Measurements from ENCODE around the gene C15orf39. TPM values are rescaled to one million over a fixed set of nuclear protein-coding genes. Genes with fewer than 3 reads are reported as not detected.

Gene C15orf39
- total RNA-seq, 1 donor from 2014 or later, result 62.2 TPM

- Mint-ChIP-seq H3K4me3 (no peak overlapping the region), H3K27me3 (ENCODE audit: low read depth) (no peaks in the 10 kb centered on the region), H3K27ac (no peak overlapping the region), H3K9me3 (peaks cover 4% of the 10 kb centered on the region), H3K4me1 (peaks cover 34% of the 10 kb centered on the region), H3K36me3 (peaks cover 4% of the 10 kb centered on the region)
- no peak for TF ChIP-seq CTCF (IDR thresholded peaks at IDR 0.05; ENCODE audit: unreplicated experiment)
- DNase-seq (ENCODE audit: low spot score in 2 of 2, unreplicated experiment in 2 of 2), result no peak
Measured at GRCh38 chr15:75191235-75191634, 10.4 kb upstream of the C15orf39 start.

GRCh38 chr15:75192307-75192706, 9.4 kb upstream of the C15orf39 start:
- H3K36me3 Mint-ChIP-seq, result peaks cover 4% of the 10 kb centered on the region
- peaks cover 4% of the 10 kb centered on the region for H3K9me3 Mint-ChIP-seq
- no peaks in the 10 kb centered on the region for H3K27me3 Mint-ChIP-seq (ENCODE audit: low read depth)
- H3K4me1 Mint-ChIP-seq, result peaks cover 38% of the 10 kb centered on the region
- H3K4me3 Mint-ChIP-seq, result no peak overlapping the region
- peak overlapping the region; percentile 53 for H3K27ac Mint-ChIP-seq
- no peak for DNase-seq (ENCODE audit: low spot score in 2 of 2, unreplicated experiment in 2 of 2)
- no peak for TF ChIP-seq CTCF (IDR thresholded peaks at IDR 0.05; ENCODE audit: unreplicated experiment)

DNA sequence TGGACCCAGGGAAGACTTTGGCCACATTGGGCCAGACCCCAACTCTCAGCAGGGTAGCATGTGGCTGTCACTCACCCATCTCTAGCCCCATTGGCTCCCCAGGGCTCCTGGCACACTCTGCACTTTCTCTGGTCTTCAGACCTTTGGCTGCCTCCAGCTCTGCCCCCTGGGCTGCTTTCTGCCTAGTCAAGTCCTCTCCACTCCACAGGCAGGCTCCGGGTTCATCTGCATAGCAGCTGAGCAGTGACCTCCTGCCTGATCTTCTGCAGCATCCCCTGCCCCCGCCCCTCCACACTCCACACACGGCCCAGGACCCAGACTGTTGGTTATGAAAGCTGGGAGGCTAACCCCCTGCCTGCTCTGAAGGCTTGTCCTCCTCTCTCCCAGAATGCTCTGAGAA, 8.4 kb upstream of the C15orf39 start:
- no peak for TF ChIP-seq CTCF (IDR thresholded peaks at IDR 0.05; ENCODE audit: unreplicated experiment)
- no peak for DNase-seq (ENCODE audit: low spot score in 2 of 2, unreplicated experiment in 2 of 2)
- Mint-ChIP-seq H3K4me1 (peaks cover 40% of the 10 kb centered on the region), H3K36me3 (peaks cover 4% of the 10 kb centered on the region), H3K4me3 (no peak overlapping the region), H3K9me3 (peaks cover 4% of the 10 kb centered on the region), H3K27ac (no peak overlapping the region), H3K27me3 (ENCODE audit: low read depth) (no peaks in the 10 kb centered on the region)

GRCh38 chr15:75193976-75194375, 7.7 kb upstream of the C15orf39 start:
- no peak for TF ChIP-seq CTCF (IDR thresholded peaks at IDR 0.05; ENCODE audit: unreplicated experiment)
- peaks cover 4% of the 10 kb centered on the region for H3K36me3 Mint-ChIP-seq
- H3K27ac Mint-ChIP-seq, result no peak overlapping the region
- DNase-seq (ENCODE audit: low spot score in 2 of 2, unreplicated experiment in 2 of 2), result no peak
- no peaks in the 10 kb centered on the region for H3K27me3 Mint-ChIP-seq (ENCODE audit: low read depth)
- peaks cover 4% of the 10 kb centered on the region for H3K9me3 Mint-ChIP-seq
- peaks cover 43% of the 10 kb centered on the region for H3K4me1 Mint-ChIP-seq
- H3K4me3 Mint-ChIP-seq, result no peak overlapping the region

DNA sequence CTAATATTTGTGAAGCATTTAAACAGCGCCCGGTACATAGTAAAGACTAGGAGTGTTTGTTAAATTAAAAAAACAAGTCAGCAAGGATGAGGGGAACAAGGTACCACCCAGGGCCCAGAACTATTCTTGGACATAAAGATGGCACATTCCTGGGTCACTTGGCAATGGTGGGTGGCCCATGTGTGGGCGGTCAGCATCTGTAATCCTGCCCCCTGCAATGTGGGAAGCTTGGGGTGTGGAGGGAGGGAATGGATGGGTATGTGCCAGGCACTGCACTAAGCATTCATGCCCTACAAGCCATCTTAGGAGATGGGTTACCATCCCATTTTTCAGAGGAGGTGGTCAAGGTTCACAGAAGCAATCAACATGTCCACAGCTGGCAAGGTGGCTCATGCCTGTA, 7.3 kb upstream of the C15orf39 start:
- H3K36me3 Mint-ChIP-seq, result peaks cover 4% of the 10 kb centered on the region
- TF ChIP-seq CTCF (IDR thresholded peaks at IDR 0.05; ENCODE audit: unreplicated experiment), result no peak
- H3K27ac Mint-ChIP-seq, result no peak overlapping the region
- no peak overlapping the region for H3K4me3 Mint-ChIP-seq
- H3K27me3 Mint-ChIP-seq (ENCODE audit: low read depth), result no peaks in the 10 kb centered on the region
- DNase-seq (ENCODE audit: low spot score in 2 of 2, unreplicated experiment in 2 of 2), result no peak
- peaks cover 44% of the 10 kb centered on the region for H3K4me1 Mint-ChIP-seq
- H3K9me3 Mint-ChIP-seq, result peaks cover 4% of the 10 kb centered on the region
